GM19035 (cell line): ENCODE results near the gene RNASE7.

ENCODE experiments used
- ATAC-seq: cut with Tn5 transposase; IDR thresholded peaks from one replicate; pipeline ENCODE4 v1.9.1; 2021; ENCODE audit not compliant: unreplicated experiment

Gene RNASE7

GRCh38 chr14:21066882-21067502 is 24.8 kb downstream of the RNASE7 start:
- no peak for ATAC-seq

- ATAC-seq, result no peak
Observed at GRCh38 chr14:21068521-21069387, 26.6 kb downstream of the RNASE7 start.

GRCh38 chr14:21069388-21070082 is 27.4 kb downstream of the RNASE7 start:
- ATAC-seq, result no peak

GRCh38 chr14:21070083-21070609 is 28.0 kb downstream of the RNASE7 start, which contains the start of gene ARHGEF40:
TSS of gene ARHGEF40 (plus strand) at chr14:21070304. CDS start at chr14:21070397, 93 bp downstream.
- ATAC-seq, result no peak

- peak; percentile 23 for ATAC-seq
Observed at GRCh38 chr14:21070610-21071224, 28.6 kb downstream of the RNASE7 start.

GRCh38 chr14:21071225-21072030 is 29.3 kb downstream of the RNASE7 start:
- peak; percentile 58 for ATAC-seq

DNA sequence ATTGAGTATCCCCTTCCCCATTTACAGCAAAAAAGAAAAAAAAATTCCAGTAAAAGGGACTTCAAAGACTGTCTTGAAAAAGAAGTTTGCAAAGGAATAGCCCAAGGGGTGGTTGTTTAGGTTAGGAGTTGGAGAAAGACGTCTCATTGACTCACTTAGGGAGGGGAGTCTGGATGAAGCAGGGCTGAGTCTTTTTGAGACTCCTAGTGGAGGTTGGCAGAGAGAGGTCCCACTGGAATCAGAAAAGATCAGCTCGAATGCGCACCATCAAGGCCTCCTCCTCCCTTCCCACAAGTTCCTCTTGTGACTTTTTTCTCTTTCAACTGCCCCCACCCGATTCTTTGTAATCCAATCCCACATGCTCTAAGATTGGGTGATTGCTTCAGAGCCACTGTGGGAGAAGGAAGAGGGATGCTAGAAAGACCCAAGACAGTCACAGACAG is 29.9 kb downstream of the RNASE7 start:
- ATAC-seq, result no peak

DNA sequence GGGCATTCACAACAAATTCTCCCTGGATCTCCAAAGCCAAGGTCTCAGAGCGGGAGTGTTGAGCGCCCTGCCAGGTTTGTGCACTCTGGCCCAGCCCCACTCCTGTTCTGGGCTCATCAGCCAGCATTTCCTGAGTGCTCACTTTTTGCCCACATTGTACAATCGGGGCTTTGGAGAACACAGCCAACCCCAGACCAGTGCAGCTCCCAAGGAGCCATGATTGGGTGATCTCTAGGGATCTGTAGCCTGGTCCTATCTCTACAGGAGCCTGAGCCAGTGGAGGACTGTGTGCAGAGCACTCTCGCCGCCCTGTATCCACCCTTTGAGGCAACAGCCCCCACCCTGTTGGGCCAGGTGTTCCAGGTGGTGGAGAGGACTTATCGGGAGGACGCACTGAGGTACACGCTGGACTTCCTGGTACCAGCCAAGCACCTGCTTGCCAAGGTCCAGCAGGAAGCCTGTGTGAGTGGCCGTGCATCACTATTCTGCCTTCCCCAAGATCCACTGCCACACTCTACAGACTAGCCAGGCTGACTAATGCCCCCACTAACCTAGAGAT is 30.7 kb downstream of the RNASE7 start:
- ATAC-seq, result no peak

DNA sequence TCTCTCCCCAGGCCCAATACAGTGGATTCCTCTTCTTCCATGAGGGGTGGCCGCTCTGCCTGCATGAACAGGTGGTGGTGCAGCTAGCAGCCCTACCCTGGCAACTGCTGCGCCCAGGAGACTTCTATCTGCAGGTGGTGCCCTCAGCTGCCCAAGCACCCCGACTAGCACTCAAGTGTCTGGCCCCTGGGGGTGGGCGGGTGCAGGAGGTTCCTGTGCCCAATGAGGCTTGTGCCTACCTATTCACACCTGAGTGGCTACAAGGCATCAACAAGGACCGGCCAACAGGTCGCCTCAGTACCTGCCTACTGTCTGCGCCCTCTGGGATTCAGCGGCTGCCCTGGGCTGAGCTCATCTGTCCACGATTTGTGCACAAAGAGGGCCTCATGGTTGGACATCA is 31.8 kb downstream of the RNASE7 start:
- ATAC-seq, result no peak

DNA sequence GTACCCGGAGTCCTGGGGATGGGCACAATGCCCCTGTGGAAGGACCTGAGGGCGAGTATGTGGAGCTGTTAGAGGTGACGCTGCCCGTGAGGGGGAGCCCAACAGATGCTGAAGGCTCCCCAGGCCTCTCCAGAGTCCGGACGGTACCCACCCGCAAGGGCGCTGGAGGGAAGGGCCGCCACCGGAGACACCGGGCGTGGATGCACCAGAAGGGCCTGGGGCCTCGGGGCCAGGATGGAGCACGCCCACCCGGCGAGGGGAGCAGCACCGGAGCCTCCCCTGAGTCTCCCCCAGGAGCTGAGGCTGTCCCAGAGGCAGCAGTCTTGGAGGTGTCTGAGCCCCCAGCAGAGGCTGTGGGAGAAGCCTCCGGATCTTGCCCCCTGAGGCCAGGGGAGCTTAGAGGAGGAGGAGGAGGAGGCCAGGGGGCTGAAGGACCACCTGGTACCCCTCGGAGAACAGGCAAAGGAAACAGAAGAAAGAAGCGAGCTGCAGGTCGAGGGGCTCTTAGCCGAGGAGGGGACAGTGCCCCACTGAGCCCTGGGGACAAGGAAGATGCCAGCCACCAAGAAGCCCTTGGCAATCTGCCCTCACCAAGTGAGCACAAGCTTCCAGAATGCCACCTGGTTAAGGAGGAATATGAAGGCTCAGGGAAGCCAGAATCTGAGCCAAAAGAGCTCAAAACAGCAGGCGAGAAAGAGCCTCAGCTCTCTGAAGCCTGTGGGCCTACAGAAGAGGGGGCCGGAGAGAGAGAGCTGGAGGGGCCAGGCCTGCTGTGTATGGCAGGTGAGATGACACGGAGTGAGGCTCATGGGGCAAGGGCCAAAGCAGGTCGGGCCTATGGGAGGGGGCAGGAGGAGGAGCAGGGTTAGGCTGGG is 32.5 kb downstream of the RNASE7 start:
- no peak for ATAC-seq

- no peak for ATAC-seq
Observed at GRCh38 chr14:21075719-21076437, 33.7 kb downstream of the RNASE7 start.

- no peak for ATAC-seq
Observed at GRCh38 chr14:21077672-21078071, 35.5 kb downstream of the RNASE7 start.

GRCh38 chr14:21078287-21078686 is 36.1 kb downstream of the RNASE7 start:
- no peak for ATAC-seq

GRCh38 chr14:21078726-21079125 is 36.6 kb downstream of the RNASE7 start:
- no peak for ATAC-seq

DNA sequence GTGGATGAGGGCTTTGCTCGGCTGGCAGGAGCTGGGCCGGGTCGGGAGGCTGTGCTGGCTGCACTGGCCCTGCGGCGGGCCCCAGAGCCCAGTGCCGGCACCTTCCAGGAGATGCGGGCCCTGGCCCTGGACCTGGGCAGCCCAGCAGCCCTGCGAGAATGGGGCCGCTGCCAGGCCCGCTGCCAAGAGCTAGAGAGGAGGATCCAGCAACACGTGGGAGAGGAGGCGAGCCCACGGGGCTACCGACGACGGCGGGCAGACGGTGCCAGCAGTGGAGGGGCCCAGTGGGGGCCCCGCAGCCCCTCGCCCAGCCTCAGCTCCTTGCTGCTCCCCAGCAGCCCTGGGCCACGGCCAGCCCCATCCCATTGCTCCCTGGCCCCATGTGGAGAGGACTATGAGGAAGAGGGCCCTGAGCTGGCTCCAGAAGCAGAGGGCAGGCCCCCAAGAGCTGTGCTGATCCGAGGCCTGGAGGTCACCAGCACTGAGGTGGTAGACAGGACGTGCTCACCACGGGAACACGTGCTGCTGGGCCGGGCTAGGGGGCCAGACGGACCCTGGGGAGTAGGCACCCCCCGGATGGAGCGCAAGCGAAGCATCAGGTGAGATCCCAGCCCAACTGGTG is 39.5 kb downstream of the RNASE7 start:
- no peak for ATAC-seq

- ATAC-seq, result no peak
Observed at GRCh38 chr14:21083565-21084325, 41.6 kb downstream of the RNASE7 start.

GRCh38 chr14:21084396-21084795 is 42.2 kb downstream of the RNASE7 start:
- no peak for ATAC-seq
